SU-DHL-6 (cell line): ENCODE data around the gene KRTAP6-1.

ENCODE experiments used
- H2AFZ ChIP-seq: fragments of 200-600 bp; sonication (generic); 2 replicates; pipeline ENCODE4 v1.6.1; 2014; ENCODE audit warnings: low read depth, mild to moderate bottlenecking, moderate library complexity, mixed read lengths, antibody characterized with exemption, low read length; ENCODE audit not compliant: severe bottlenecking
- H3F3A ChIP-seq: fragments of 200-600 bp; shearing (Covaris generic); 2 replicates; pipeline ENCODE4 v1.6.0; 2016; ENCODE audit warnings: antibody characterized with exemption, mild to moderate bottlenecking; ENCODE audit not compliant: insufficient read depth
- H3K27ac ChIP-seq: fragments of 200-600 bp; sonication (generic); 2 replicates; pipeline ENCODE4 v1.5.1; 2016; ENCODE audit warnings: low read depth, mild to moderate bottlenecking, low read length, moderate library complexity, mixed read lengths
- H3K27me3 ChIP-seq: fragments of 200-600 bp; sonication (generic), shearing (Covaris generic); 2 replicates; pipeline ENCODE4 v1.6.0; 2014; ENCODE audit warnings: mild to moderate bottlenecking, low read length
- H3K36me3 ChIP-seq: fragments of 200-600 bp; sonication (generic); 2 replicates; pipeline ENCODE4 v1.6.1; 2014; ENCODE audit warnings: mild to moderate bottlenecking, low read length, mixed read lengths
- H3K4me2 ChIP-seq: fragments of 300-600, 200-600 bp; shearing (Covaris generic), sonication (generic); 2 replicates; pipeline ENCODE4 v1.6.0; 2014; ENCODE audit warnings: low read length, low read depth, mild to moderate bottlenecking; ENCODE audit not compliant: poor library complexity, severe bottlenecking
- H3K4me3 ChIP-seq: fragments of 200-600 bp; sonication (generic); 2 replicates; pipeline ENCODE4 v1.5.1; 2014; ENCODE audit warnings: antibody characterized with exemption, low read length, mild to moderate bottlenecking, mixed read lengths; ENCODE audit not compliant: insufficient read depth, poor library complexity, severe bottlenecking
- H3K79me2 ChIP-seq: fragments of 200-600 bp; sonication (generic); 2 replicates; pipeline ENCODE4 v1.6.1; 2014; ENCODE audit warnings: mild to moderate bottlenecking, low read length, moderate library complexity; ENCODE audit not compliant: insufficient read depth
- H3K9ac ChIP-seq: fragments of 200-600 bp; sonication (generic); 2 replicates; pipeline ENCODE4 v1.7.0; 2014; ENCODE audit warnings: mild to moderate bottlenecking, low read length
- H3K9me2 ChIP-seq: fragments of 200-600 bp; sonication (generic); replicated peaks from 2 replicates; pipeline ENCODE4 v1.6.1; 2014; ENCODE audit warnings: low read length; ENCODE audit not compliant: insufficient read depth
- H3K9me3 ChIP-seq: fragments of 200-600 bp; sonication (generic); 2 replicates; pipeline ENCODE4 v1.6.1; 2014; ENCODE audit warnings: low read length, mixed read lengths; ENCODE audit not compliant: insufficient read depth
- H4K20me1 ChIP-seq: fragments of 200-600 bp; sonication (generic); 2 replicates; pipeline ENCODE4 v1.6.1; 2014; ENCODE audit warnings: low read depth, mild to moderate bottlenecking, antibody characterized with exemption, low read length, moderate library complexity, mixed read lengths
- CTCF ChIP-seq: fragments of 200-600 bp; sonication (generic); IDR thresholded peaks from one replicate; pipeline ENCODE4 v1.5.1; 2017; ENCODE audit warnings: antibody characterized with exemption, mild to moderate bottlenecking, low read length, moderate library complexity; ENCODE audit not compliant: insufficient read depth, poor library complexity, severe bottlenecking
- EZH2phosphoT487 ChIP-seq: fragments of 200-600 bp; sonication (generic), shearing (Covaris generic); conservative IDR thresholded peaks from 2 replicates; pipeline ENCODE4 v1.6.1; 2018; ENCODE audit warnings: mild to moderate bottlenecking, antibody characterized with exemption, low read length, moderate library complexity, mixed read lengths

KRTAP6-1 gene

GRCh38 chr21:30605968-30606367 is 7.8 kb downstream of the KRTAP6-1 start:
- H3F3A ChIP-seq: no peaks in the 10 kb centered on the region
- H3K79me2 ChIP-seq: no peaks in the 10 kb centered on the region
- H3K9ac ChIP-seq: no peak overlapping the region
- H3K4me2 ChIP-seq: no peak overlapping the region
- H3K27me3 ChIP-seq: no peaks in the 10 kb centered on the region
- H3K9me2 ChIP-seq: no peaks in the 10 kb centered on the region
- H3K36me3 ChIP-seq: no peaks in the 10 kb centered on the region
- H3K9me3 ChIP-seq: no peaks in the 10 kb centered on the region
- no peak overlapping the region for H3K4me3 ChIP-seq
- H4K20me1 ChIP-seq: no peaks in the 10 kb centered on the region
- TF ChIP-seq CTCF (no peak), EZH2phosphoT487 (no peak)
- H3K27ac ChIP-seq: no peak overlapping the region
- H2AFZ ChIP-seq: no peak overlapping the region

- Histone ChIP-seq H2AFZ (no peak within 1 kb of the TSS), H4K20me1 (no peaks in the 10 kb centered on the region), H3F3A (no peaks in the 10 kb centered on the region), H3K9me3 (no peaks in the 10 kb centered on the region), H3K36me3 (no peaks in the 10 kb centered on the region), H3K4me2 (no peak within 1 kb of the TSS), H3K27ac (no peak within 1 kb of the TSS), H3K79me2 (no peaks in the 10 kb centered on the region), H3K4me3 (no peak within 1 kb of the TSS), H3K27me3 (no peaks in the 10 kb centered on the region), H3K9me2 (no peaks in the 10 kb centered on the region), H3K9ac (no peak within 1 kb of the TSS)
- TF ChIP-seq CTCF (no peak), EZH2phosphoT487 (no peak)
Measured at GRCh38 chr21:30600787-30601186, 12.9 kb downstream of the KRTAP6-1 start, which contains the start of gene KRTAP22-1. TSS of gene KRTAP22-1 (plus strand) at chr21:30601087.

GRCh38 chr21:30598802-30599201 is 14.9 kb downstream of the KRTAP6-1 start, which contains the start of gene KRTAP6-2:
TSS of gene KRTAP6-2 (minus strand) at chr21:30598902. CDS start at chr21:30598874, 28 bp downstream.
- H3K27ac ChIP-seq: no peak within 1 kb of the TSS
- H3K4me2 ChIP-seq: no peak within 1 kb of the TSS
- H3K79me2 ChIP-seq: no peaks in the 10 kb centered on the region
- no peaks in the 10 kb centered on the region for H3K9me3 ChIP-seq
- H3K36me3 ChIP-seq: no peaks in the 10 kb centered on the region
- H4K20me1 ChIP-seq: no peaks in the 10 kb centered on the region
- no peaks in the 10 kb centered on the region for H3K27me3 ChIP-seq
- no peaks in the 10 kb centered on the region for H3K9me2 ChIP-seq
- no peaks in the 10 kb centered on the region for H3F3A ChIP-seq
- H2AFZ ChIP-seq: no peak within 1 kb of the TSS
- no peak within 1 kb of the TSS for H3K9ac ChIP-seq
- no peak within 1 kb of the TSS for H3K4me3 ChIP-seq
- TF ChIP-seq CTCF: no peak

- Histone ChIP-seq H3K4me3 (no peak within 1 kb of the TSS), H2AFZ (no peak within 1 kb of the TSS), H3K9ac (no peak within 1 kb of the TSS), H3K36me3 (no peaks in the 10 kb centered on the region), H3K4me2 (no peak within 1 kb of the TSS), H3K9me2 (no peaks in the 10 kb centered on the region), H3K9me3 (no peaks in the 10 kb centered on the region), H3K27me3 (no peaks in the 10 kb centered on the region), H4K20me1 (no peaks in the 10 kb centered on the region), H3K79me2 (no peaks in the 10 kb centered on the region), H3K27ac (no peak within 1 kb of the TSS), H3F3A (no peaks in the 10 kb centered on the region)
- no peak for TF ChIP-seq EZH2phosphoT487
- no peak for TF ChIP-seq CTCF
Measured at GRCh38 chr21:30592140-30592539, 21.6 kb downstream of the KRTAP6-1 start, which contains the start of gene KRTAP6-3. TSS of gene KRTAP6-3 (plus strand) at chr21:30592440. CDS start at chr21:30592446, 6 bp downstream.
